CD4-positive, alpha-beta T cell treated with Interleukin-4 for 4 hours (primary cell): ENCODE results near the gene BEST3.
"Not testable (repeated sequence)": the region's sequence is repeated elsewhere in the genome, so short reads cannot be mapped to it uniquely, and the experiment has no call there.

Experiments
- DNase-seq: peaks from one replicate; pipeline ENCODE4 v3.0.0-alpha.2; 2020

The BEST3 gene

DNA sequence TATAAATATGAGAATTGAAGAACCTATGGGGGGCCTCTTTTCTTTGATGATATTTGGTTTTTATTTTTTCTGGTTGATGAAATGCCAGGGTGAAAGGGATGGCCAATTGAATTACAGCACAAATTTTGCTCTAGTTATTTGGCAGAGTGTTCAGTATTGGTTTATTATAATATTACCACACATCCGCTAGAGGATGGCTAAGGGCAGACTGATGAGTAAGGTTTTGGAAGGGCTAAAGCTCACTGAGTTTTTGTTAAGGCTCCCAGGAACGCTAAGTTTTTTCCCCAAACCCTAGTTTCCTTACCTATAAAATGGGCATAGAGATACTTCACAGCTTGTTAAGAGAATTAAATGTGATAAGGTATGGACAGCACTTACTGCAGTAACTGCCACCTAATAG is 54.1 kb downstream of the BEST3 start:
- DNase-seq: no peak

DNA sequence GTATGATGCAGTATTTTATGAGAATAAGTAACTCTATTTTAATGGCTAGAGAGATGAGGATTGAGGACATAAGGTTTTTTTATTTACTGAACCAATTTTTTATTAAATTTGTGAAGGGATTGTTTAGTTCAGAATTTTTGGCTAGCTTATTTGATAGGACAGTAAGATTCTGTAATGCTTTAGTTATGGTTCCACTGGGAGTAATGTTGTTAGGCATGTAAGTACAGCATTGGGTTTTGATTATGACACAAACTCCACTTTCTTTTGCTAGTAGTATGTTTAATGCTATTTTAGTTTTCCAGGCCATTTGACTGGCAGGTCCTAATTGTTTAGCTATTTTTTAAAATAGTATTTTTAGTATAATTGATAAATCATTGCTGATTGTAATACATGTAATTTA is 54.6 kb downstream of the BEST3 start:
- no peak for DNase-seq

DNA sequence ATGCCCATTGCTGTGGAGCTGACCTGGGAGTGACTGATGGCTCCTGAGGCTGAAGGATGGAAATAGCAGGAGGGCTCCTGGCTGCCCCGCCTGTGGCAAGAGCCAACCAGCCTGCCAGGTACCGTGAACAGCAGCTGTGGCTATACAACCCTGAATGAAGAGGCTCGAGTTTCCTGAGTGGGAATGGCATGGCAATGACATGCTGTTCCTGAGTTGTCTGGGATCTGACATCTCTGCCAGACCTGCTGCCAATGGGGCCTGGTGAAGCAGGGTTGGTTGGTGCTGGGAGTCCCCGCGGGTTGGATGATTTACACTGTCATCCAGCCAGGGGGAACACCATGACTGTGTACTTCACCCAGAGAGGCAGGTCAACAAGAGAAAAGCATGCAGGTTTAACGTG is 56.6 kb downstream of the BEST3 start:
- DNase-seq: no peak

DNA sequence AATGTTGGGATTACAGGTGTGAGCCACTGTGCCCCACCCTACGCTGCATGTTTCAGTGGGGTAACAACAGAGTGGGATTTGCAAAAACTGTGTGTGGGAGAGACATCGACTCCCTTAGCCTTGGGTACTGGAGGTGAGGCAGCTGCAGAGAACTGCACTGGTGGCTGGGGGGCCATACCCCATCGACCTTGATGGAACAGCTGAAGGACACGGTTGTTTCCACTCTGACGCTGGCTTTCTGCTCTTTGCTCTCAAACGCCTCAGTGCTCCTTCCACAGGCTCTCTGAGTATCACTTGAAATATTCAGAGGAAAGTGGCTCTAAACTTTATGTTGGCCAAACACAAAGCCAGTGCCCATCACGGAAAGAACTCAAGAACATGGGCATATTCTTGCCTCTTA is 57.6 kb downstream of the BEST3 start:
- no peak for DNase-seq

DNA sequence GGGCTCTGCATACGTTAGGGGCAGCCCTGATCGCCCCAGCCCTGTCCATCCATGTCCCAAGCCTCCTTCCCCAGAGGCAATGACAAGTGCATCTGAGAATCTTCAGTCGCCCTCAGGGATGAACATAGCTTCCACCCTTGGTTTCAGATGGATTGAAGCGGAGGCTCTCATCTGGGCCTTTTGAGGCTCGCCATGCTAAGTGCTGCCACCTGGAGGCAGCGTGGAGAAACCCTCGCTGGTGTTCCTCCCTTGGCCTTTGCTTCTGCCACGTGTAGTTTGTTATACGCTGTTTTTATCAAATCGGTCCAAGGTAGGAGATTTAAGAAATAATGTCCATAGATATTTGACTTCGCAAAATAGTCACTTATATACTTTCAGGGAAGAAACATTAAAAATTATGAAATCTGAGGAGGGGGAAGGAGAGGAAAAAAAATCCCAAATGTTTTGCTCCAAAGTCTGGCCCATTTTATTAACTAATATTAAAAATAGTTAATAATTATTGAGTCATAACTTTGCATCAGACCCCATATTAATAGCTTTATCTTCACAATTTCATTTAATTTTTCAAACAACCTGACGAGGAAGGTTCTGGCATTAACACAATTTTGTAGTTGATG is 59.6 kb downstream of the BEST3 start:
- peak; percentile 58 for DNase-seq

DNA sequence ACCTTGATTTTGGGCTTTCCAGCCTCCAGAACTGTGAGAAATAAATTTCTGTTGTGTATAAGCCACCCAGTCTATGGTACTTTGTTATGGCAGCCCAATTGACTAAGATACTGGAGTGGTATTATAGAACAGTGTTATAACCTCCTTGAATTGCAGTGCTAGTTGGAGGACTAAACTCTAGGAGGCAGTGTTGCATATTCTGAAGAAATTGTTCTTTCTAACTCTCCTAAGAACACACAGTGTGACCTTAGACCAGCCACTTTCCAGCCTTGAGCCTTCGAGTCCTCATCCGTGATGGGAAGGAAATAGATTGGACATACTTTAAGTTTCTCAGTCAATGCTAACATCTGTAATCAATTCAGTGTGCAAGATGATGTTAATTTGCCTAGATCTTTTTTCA is 66.0 kb downstream of the BEST3 start:
- no peak for DNase-seq

DNA sequence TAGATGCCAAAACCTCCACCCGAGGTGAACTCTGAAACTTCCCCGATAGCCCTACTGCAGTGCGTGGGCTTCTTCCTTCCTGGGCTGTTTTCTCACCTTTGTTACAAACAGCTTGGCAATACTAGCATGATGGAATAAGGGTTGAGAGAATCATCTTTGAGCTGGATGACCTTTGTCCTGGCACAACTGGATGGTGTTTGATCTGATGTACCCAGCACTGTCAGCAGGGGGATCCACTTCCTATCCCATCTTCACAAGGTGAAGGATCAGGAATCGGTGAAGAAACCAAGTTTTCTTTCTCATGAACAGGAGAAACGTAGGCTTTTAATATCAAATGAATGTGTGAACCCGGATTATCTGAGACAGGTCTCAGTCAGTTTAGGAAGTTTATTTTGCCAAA is 68.9 kb downstream of the BEST3 start:
- DNase-seq: no peak

DNA sequence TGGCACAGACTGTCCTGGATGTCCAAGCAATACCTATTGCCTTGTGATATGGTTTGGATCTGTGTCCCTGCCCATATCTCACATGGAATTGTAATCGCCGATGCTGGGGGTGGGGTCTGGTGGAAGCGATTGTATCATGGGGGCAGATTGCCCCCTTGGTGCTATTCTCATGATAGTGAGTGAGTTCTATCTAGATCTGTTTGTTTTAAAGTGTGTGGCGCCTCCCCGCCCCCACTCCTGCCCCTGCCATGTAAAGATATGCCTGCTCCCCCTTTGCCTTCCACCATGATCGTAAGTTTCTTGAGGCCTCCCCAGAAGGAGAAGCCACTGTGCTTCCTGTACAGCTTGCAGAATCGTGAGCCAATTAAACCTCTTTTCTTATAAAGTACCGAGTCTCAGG is 71.6 kb downstream of the BEST3 start:
- no peak for DNase-seq

DNA sequence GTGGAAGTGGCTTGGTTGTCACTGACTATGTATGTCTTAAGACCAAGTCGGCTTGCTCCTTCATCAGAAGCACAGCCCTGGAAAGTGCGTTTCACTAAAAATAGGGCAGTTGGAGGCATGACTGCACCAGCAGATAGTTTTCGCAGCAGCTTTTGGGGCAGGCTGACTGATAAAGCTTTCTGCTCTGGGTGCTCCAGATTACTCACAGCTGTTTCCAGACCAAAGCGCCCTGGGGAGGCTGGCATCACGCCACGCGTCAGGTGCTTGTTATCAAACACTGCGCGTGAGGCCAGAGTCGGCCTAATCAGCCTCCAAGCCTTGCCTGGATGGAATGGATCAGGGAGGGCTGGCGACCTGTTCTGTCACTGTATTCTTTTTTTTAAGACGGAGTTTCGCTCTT is 75.1 kb downstream of the BEST3 start:
- DNase-seq: no peak

DNA sequence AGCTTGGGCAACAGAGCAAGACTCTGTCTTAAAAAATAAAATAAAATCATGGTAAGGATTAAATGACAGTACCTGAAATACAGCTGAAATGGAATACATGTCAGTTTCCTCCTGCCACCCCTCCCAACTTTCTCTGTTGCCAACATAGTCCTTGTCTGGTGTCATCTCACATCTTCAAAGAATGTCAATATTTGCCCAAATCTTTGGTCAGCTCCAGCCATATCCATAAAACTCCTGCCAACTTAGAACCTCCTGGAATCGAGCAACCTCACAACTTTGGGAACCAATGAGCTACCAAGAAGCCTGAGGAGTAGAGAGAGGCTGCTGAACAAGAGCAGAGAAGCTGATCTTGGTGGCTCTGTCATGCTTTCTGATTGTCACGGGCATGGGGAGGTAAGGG is 77.6 kb downstream of the BEST3 start:
- DNase-seq: no peak

DNA sequence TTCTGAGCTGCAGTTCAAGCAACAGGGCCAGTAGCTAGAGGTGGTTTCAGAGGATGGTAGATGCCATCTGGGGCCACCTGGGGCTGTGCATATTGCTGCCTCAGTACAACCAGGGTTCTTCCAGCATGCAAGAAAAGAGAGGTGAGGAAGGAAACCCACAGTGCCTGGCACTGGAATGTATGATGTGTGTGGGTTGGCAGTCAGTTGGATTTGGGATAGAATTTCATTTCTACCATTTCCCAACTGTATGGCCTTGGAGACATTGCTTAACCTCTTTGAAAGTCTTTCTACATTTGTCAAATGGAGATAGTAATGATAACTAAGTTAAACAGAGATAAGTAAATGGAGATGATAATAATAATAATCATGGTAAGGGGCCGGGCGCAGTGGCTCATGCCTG is 78.2 kb downstream of the BEST3 start:
- DNase-seq: no peak

DNA sequence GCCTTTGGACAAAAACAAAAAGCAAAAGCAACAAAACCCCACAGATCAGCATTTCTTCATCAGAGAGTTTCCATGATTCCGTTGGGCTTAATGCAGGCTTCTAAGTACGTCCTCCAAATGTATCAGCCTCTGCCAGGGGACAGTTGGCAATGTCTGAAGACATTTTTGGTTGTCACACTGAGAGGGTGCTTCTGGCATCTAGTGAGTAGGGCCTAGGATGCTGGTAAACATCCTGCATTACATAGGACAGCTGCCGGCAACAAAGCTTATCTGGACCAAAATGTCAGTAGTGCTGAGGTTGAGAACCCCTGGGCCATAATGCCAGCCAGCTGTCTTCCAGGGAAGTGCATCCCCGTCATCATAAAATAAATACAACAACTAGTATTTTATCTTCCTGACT is 79.0 kb downstream of the BEST3 start:
- no peak for DNase-seq

DNA sequence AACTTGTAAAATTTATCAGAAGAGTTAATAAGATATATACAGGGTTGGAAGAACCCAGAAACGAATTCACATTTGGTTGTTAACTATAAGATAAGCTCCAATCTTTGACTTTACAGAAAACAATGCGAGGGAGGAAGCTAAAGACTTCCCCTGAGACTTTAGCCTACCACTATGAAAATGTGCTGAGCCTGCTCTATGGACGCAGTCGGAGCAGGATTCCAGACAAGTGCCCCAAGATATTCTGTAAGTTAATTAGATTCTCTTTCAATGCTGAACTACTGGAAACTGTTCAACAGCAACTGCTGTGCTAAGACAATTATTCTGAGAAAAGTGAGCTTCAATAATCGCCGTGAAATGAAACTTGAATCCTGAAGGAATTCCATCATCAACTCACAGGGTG is 80.1 kb downstream of the BEST3 start:
- DNase-seq: no peak

DNA sequence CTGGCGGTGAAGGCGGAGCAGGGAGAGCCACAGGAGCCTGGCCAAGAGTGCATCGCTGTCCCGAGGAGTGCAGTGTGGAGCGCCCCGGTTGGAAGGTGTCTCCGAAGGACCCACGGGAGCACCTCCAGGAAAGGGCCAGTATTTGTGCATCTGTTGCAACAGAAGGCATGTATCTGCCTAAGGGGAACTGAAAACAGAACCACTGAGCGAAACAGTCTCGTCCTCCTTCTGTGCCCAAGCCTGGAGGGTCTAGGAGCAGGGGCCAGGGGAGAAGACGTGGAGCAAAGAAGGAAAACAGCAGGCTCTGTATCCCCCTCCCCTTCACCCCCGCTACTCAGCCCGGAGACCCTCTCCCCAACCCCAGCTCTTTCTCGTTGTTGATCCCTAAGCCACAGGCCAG is 83.1 kb downstream of the BEST3 start:
- DNase-seq: no peak

DNA sequence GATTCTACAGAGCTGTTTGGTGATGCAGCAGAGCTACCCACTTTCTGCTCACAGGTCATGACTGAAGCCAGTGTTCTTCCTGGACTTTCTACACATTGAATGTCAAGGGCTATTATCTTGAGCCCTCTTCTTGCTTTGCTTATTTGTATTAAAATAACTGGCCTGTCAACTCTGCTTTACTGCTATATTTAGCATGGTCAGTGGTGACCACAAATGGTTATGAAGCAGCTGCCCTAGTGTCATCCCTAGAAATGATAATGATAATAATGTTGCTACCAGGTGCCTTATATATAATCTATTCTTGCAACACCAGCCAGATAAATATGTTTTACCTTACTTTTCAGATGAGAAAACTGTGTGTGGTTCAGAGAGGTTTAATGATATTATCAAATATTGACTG is 85.8 kb downstream of the BEST3 start:
- no peak for DNase-seq

DNA sequence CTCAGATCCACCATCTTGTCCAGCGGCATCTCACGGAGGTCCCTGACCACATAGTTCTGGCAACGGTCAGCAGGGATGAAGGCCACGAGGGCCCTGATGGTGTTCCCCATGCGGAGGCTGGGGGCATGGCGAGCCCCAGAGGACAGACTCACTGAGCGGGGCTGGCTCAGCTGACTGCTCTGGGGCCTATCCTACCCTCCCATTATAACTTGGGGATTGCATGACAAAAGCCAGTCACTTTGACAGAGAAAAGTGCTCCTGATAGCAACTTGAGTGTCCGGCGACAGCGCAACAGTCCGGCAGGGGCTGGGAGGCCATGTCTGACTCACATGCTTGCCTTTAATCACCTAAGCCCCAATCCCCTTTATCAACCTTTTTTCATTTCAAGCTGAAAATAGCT is 88.4 kb downstream of the BEST3 start, which contains the start of gene LRRC10:
TSS of gene LRRC10 (minus strand) at position 179 of the 400 bp plus-strand sequence. CDS start at position 110, 69 bp downstream.
- DNase-seq: no peak

DNA sequence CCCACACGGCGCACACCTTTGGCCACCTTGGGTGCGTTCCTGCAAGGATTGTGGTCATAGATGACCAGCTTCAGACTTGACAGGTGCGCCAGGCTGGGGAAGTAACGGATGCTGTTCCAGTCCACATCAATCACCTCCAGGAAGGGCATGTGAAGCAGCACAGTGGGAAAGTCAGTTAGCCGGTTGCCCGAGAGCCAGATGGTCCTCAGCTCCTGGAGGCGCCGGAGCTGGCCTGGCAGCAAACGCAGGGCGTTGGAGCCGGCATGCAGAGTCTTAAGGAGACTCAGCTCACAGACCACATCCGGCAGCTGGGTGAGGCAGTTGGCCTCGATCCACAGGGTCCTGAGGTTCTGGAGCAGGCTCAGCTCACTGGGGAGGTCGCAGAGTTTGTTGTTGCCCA is 89.0 kb downstream of the BEST3 start:
- no peak for DNase-seq

DNA sequence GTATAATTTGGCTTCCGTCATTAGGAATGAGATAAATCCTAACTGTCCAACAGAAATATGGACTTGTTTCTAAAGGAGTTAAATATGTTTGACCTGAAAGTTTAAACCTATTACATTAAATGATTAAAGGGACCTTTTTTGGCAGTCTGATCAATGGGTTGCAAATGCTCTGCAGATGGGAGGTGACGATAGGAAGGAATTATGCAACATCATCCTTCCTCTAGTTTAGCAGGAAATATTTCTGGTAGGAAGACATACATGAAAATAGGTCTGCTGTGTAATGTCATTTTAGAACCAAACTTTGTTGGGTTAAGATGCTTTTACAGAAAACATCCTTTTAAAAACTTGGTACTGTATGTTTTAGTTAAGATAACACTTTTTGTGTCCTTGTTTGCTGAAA is 91.0 kb downstream of the BEST3 start:
- no peak for DNase-seq

DNA sequence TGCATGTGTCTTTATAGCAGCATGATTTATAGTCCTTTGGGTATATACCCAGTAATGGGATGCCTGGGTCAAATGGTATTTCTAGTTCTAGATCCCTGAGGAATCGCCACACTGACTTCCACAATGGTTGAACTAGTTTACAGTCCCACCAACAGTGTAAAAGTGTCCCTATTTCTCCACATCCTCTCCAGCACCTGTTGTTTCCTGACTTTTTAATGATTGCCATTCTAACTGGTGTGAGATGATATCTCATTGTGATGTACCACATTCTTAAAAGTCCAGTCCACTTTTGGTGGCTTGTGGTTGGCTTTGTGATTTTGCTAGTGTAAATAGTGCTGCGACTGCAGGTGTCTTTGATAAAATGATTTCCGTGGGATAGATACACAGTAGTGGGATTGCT is 94.8 kb downstream of the BEST3 start:
- not testable (repeated sequence) for DNase-seq
